ENCODE measurements around the gene DTNBP1. TPM values are rescaled to one million over a fixed set of nuclear protein-coding genes. Genes with fewer than 3 reads are reported as not detected.

The DTNBP1 gene
- total and polyA plus RNA-seq, 12 donors = 4.2 to 17.1 (median 9.0) TPM

DNA sequence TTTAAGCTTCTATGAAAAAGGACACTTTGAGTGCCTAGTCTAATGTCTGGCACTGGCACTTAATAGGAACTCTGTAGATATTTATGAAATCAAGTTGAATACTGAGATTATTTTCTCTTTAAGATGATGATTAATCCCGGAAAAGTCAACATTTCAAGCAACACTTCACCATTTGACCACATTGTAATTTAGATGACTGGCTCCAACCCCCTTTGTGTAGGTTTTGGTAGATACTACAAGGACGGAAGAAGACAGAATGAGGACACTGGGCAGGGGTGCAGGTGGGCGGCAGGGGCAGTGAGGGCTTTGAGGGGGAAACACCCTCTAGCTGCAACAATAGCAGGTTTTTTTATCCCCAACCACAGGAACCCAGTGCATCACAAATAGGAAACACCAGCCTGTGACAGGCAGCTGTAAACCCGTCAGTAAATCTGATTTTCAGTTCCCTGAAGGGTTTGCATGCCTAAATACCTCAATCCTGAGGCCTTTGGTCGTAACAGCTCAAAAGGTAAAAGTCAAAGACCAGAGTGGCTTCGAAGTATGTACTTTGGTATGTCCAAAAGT is 4.6 kb downstream of the DTNBP1 start:
- Histone ChIP-seq H3K36me3 (replicated peaks in 1 of 2) (no peaks in the 10 kb centered on the region), H3K4me3 (no peak overlapping the region), H3K9me3 (replicated peaks in 1 of 3) (no peaks in the 10 kb centered on the region), H3K27ac (no peak overlapping the region), H3K4me1 (replicated peaks in 1 of 2) (peaks cover 0 to 8% of the 10 kb centered on the region in 2 donors), H3K27me3 (no peaks in the 10 kb centered on the region)
- no peak for DNase-seq
- 77 to 90% (median 85%) methylated on average over 6 of the region's 6 CpGs for WGBS, 4 donors
- intact Hi-C loops (cut with DNase I) = no loop called here
- no peak for TF ChIP-seq POLR2A (IDR thresholded peaks at IDR 0.05)
- TF ChIP-seq, protein P1, sequence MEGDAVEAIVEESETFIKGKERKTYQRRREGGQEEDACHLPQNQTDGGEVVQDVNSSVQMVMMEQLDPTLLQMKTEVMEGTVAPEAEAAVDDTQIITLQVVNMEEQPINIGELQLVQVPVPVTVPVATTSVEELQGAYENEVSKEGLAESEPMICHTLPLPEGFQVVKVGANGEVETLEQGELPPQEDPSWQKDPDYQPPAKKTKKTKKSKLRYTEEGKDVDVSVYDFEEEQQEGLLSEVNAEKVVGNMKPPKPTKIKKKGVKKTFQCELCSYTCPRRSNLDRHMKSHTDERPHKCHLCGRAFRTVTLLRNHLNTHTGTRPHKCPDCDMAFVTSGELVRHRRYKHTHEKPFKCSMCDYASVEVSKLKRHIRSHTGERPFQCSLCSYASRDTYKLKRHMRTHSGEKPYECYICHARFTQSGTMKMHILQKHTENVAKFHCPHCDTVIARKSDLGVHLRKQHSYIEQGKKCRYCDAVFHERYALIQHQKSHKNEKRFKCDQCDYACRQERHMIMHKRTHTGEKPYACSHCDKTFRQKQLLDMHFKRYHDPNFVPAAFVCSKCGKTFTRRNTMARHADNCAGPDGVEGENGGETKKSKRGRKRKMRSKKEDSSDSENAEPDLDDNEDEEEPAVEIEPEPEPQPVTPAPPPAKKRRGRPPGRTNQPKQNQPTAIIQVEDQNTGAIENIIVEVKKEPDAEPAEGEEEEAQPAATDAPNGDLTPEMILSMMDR (IDR thresholded peaks at IDR 0.05) = no peak

DNA sequence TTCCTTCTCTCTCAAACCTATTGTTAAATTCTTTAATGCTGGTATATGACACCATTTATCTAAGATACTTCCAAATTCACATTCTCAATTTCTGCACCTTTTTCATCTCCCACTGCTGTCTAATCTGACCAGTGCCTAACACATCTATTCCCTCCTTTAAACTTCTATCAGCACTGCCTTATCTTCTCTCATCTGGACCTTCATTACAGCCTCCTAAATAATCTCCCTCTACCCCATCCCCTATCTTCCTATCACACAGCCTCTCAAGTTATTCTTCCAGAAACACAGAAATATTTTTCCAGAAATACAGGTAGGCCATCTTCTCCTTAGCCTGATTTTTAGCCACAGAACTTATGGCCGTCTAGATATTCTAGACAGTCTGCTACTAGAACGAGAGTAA is 5.5 kb downstream of the DTNBP1 start:
- Histone ChIP-seq H3K4me1 (replicated peaks in 1 of 2) (peaks cover 0 to 5% of the 10 kb centered on the region in 2 donors), H3K36me3 (replicated peaks in 1 of 2) (no peaks in the 10 kb centered on the region), H3K27me3 (no peaks in the 10 kb centered on the region), H3K9me3 (replicated peaks in 1 of 3) (no peaks in the 10 kb centered on the region), H3K27ac (no peak overlapping the region), H3K4me3 (no peak overlapping the region)
- no peak for DNase-seq
- WGBS, 4 donors = 89 to 98% (median 92%) methylated on average over 2 of the region's 2 CpGs
- TF ChIP-seq POLR2A (IDR thresholded peaks at IDR 0.05) = no peak
- TF ChIP-seq, protein P1 (IDR thresholded peaks at IDR 0.05) = no peak
- intact Hi-C loops (cut with DNase I) = no loop called here

- peaks cover 0 to 3% (median 0%) of the 10 kb centered on the region in 3 donors for H3K9me3 ChIP-seq (replicated peaks in 1 of 3)
- H3K4me1 ChIP-seq (replicated peaks in 1 of 2) = no peaks in the 10 kb centered on the region
- WGBS, 4 donors = 77 to 85% (median 82%) methylated on average over 3 of the region's 3 CpGs
- H3K36me3 ChIP-seq (replicated peaks in 1 of 2) = no peaks in the 10 kb centered on the region
- H3K27me3 ChIP-seq = no peaks in the 10 kb centered on the region
- no peak overlapping the region for H3K27ac ChIP-seq
- intact Hi-C loops (cut with DNase I) = no loop called here
- no peak for DNase-seq
- TF ChIP-seq, protein P1 (IDR thresholded peaks at IDR 0.05) = no peak
- TF ChIP-seq POLR2A (IDR thresholded peaks at IDR 0.05) = no peak
- H3K4me3 ChIP-seq = no peak overlapping the region
Observed at GRCh38 chr6:15656145-15656544, 6.7 kb downstream of the DTNBP1 start.

- Histone ChIP-seq H3K36me3 (replicated peaks in 1 of 2) (no peaks in the 10 kb centered on the region), H3K4me1 (replicated peaks in 1 of 2) (no peaks in the 10 kb centered on the region), H3K27me3 (no peaks in the 10 kb centered on the region), H3K27ac (no peak overlapping the region), H3K9me3 (replicated peaks in 1 of 3) (peaks cover 0 to 7% (median 0%) of the 10 kb centered on the region in 3 donors), H3K4me3 (no peak overlapping the region)
- 83 to 92% (median 91%) methylated on average over 4 of the region's 4 CpGs for WGBS, 4 donors
- no peak for TF ChIP-seq POLR2A (IDR thresholded peaks at IDR 0.05)
- TF ChIP-seq, protein P1 (IDR thresholded peaks at IDR 0.05) = no peak
- intact Hi-C loops (cut with DNase I) = no loop called here
- DNase-seq = no peak
Observed at GRCh38 chr6:15654250-15654649, 8.6 kb downstream of the DTNBP1 start.

All from adrenal gland (tissue), 12 donors.